GM20000 (cell line): ENCODE results near the gene COA8.

ENCODE experiments used
- DNase-seq: peaks from one replicate; pipeline ENCODE4 v3.0.0; 2012; ENCODE audit warnings: low spot score
- CTCF ChIP-seq: IDR thresholded peaks from 2 replicates; pipeline ENCODE4 v1.5.1; 2012; ENCODE audit warnings: mild to moderate bottlenecking, control low read depth; ENCODE audit errors: extremely low read depth, missing control alignments

Gene COA8

GRCh38 chr14:103559766-103560165 is 3.0 kb upstream of the COA8 start:
- TF ChIP-seq CTCF, result no peak
- no peak for DNase-seq

GRCh38 chr14:103560691-103561090 is 2.1 kb upstream of the COA8 start:
- no peak for TF ChIP-seq CTCF
- no peak for DNase-seq

GRCh38 chr14:103561381-103562178 is 1.2 kb upstream of the COA8 start:
- TF ChIP-seq CTCF, result no peak
- DNase-seq, result peak; percentile 77

- TF ChIP-seq CTCF, result no peak
These were observed 656 bp upstream of the COA8 start for GRCh38 chr14:103562179-103562428.

GRCh38 chr14:103563226-103563620 is 463 bp downstream of the COA8 start:
- DNase-seq, result no peak
- no peak for TF ChIP-seq CTCF

More at GRCh38 chr14:103562179-103562428, 656 bp upstream of the COA8 start:
- DNase-seq, result no peak

- no peak for DNase-seq
- TF ChIP-seq CTCF, result no peak
These were observed 1.2 kb downstream of the COA8 start for GRCh38 chr14:103563844-103564505.

GRCh38 chr14:103568952-103569351 is 6.2 kb downstream of the COA8 start:
- DNase-seq, result no peak

More at GRCh38 chr14:103568952-103569351, 6.2 kb downstream of the COA8 start:
- TF ChIP-seq CTCF, result no peak
